Keratinocyte (primary cell): Measurements from ENCODE around the gene MARS1. TPM values are rescaled to one million over a fixed set of nuclear protein-coding genes. Genes with fewer than 3 reads are reported as not detected.

Source experiments
- DNase-seq: peaks from one replicate; pipeline ENCODE4 v3.0.0-alpha.2; 2011; ENCODE audit warnings: low read depth, missing footprints, low spot score
- FAIRE-seq: peaks from 2 replicates; lab custom pipeline; 2011; peaks lifted over from hg19 to GRCh38; lab: Jason Lieb, UNC
- H2AFZ ChIP-seq: 2 replicates; pipeline ENCODE4 v1.6.0; 2012; ENCODE audit warnings: low read length, control low read depth, inconsistent platforms; ENCODE audit not compliant: control insufficient read depth
- H3K27ac ChIP-seq: 2 replicates; pipeline ENCODE4 v1.5.1; 2011; ENCODE audit warnings: low read length; ENCODE audit not compliant: control insufficient read depth, insufficient read depth
- H3K27me3 ChIP-seq: 3 replicates; pipeline ENCODE4 v1.6.0; 2011; ENCODE audit warnings: low read length; ENCODE audit not compliant: control insufficient read depth, insufficient read depth; ENCODE audit errors: extremely low read depth
- H3K36me3 ChIP-seq, 2 experiments: 2 replicates in 1 of 2; 3 replicates in 1 of 2; pipeline ENCODE4 v1.5.1; 2011; ENCODE audit warnings: low read length in 2 of 2, mild to moderate bottlenecking in 1 of 2; ENCODE audit not compliant: control insufficient read depth in 2 of 2, insufficient read depth in 2 of 2; ENCODE audit errors: extremely low read depth in 1 of 2
- H3K4me1 ChIP-seq: 3 replicates; pipeline ENCODE4 v1.5.1; 2011; ENCODE audit warnings: low read length; ENCODE audit not compliant: control insufficient read depth, insufficient read depth; ENCODE audit errors: extremely low read depth
- H3K4me2 ChIP-seq: 3 replicates; pipeline ENCODE4 v1.6.0; 2011; ENCODE audit warnings: low read depth, low read length; ENCODE audit not compliant: control insufficient read depth, insufficient read depth; ENCODE audit errors: extremely low read depth
- H3K4me3 ChIP-seq, 3 experiments: fragments of 200-600 bp in 1 of 3; sonication (generic) in 1 of 3; 2 replicates in 2 of 3; 3 replicates in 1 of 3; pipeline ENCODE4 v1.5.1; 2011 to 2016; ENCODE audit warnings: low read length in 3 of 3, mild to moderate bottlenecking in 3 of 3, control low read depth in 2 of 3, inconsistent platforms in 1 of 3, low read depth in 1 of 3, mixed read lengths in 1 of 3, mixed run types in 1 of 3, moderate library complexity in 1 of 3; ENCODE audit not compliant: control insufficient read depth in 2 of 3, insufficient read depth in 2 of 3; ENCODE audit errors: extremely low read depth in 1 of 3
- H3K79me2 ChIP-seq: 2 replicates; pipeline ENCODE4 v1.6.0; 2012; ENCODE audit warnings: low read length; ENCODE audit not compliant: control insufficient read depth, insufficient read depth
- H3K9ac ChIP-seq: 3 replicates; pipeline ENCODE4 v1.6.0; 2011; ENCODE audit warnings: low read length; ENCODE audit not compliant: control insufficient read depth, insufficient read depth; ENCODE audit errors: extremely low read depth
- H3K9me1 ChIP-seq: 3 replicates; pipeline ENCODE4 v1.6.0; 2011; ENCODE audit warnings: low read length; ENCODE audit not compliant: control insufficient read depth, insufficient read depth; ENCODE audit errors: extremely low read depth
- H3K9me3 ChIP-seq: 2 replicates; pipeline ENCODE4 v1.5.1; 2012; ENCODE audit warnings: low read depth, low read length; ENCODE audit not compliant: control insufficient read depth
- H4K20me1 ChIP-seq: 3 replicates; pipeline ENCODE4 v1.6.0; 2011; ENCODE audit warnings: low read length; ENCODE audit not compliant: control insufficient read depth, insufficient read depth; ENCODE audit errors: extremely low read depth
- CTCF ChIP-seq, 3 experiments: IDR thresholded peaks in 1 of 3; conservative IDR thresholded peaks in 1 of 3; optimal IDR thresholded peaks in 1 of 3; 2 replicates in 2 of 3; 3 replicates in 1 of 3; pipeline versions ENCODE3 to v1.5.1; 2011; ENCODE audit warnings: low read length in 3 of 3, mild to moderate bottlenecking in 3 of 3, moderate library complexity in 2 of 3, control low read depth in 1 of 3, inconsistent platforms in 1 of 3; ENCODE audit not compliant: insufficient read depth in 2 of 3; ENCODE audit errors: extremely low read depth in 1 of 3
- EZH2 ChIP-seq: IDR thresholded peaks from one replicate; pipeline ENCODE4 v1.6.1; 2012; ENCODE audit warnings: inconsistent platforms, mild to moderate bottlenecking, low read length, moderate library complexity
- dilution Hi-C: fragments of 300-500 bp; cut with MboI; formaldehyde crosslinking; loops from one replicate; pipeline ENCODE4 v1.7.0; 2020; ENCODE audit warnings: low sequenced_read_pairs; ENCODE audit not compliant: extremely low pct_ligation_motif_present
- polyA plus RNA-seq, 5 experiments: library from polyadenylated mRNA; depleted of rRNA in 3 of 5; stranded (reverse) in 3 of 5; stranded (forward) in 1 of 5; unstranded in 1 of 5; fragments of >200 nt; gene quantifications; 1 replicate in 1 of 5; 2 replicates in 3 of 5; 3 replicates in 1 of 5; pipeline versions ENCODE4 v1.2.1 to v1.2.3, GENCODE V29; 2011 to 2012; ENCODE audit warnings: missing spikeins in 2 of 5, low read depth in 1 of 5, low replicate concordance in 1 of 5

MARS1 gene
- polyA plus RNA-seq, 1 donor (not counting 4 experiments of a cell fraction or from before 2014, with no cell fraction given) = 125 TPM

GRCh38 chr12:57539134-57539768 lies 51.4 kb downstream of the MARS1 start:
- dilution Hi-C loops = no loop called here
- Histone ChIP-seq H3K36me3 (peaks cover 22 to 38% of the 10 kb centered on the region in 2 experiments), H3K9ac (no peak overlapping the region), H3K9me3 (no peaks in the 10 kb centered on the region), H3K4me2 (no peak overlapping the region), H2AFZ (no peak overlapping the region), H3K4me3 (no peak overlapping the region), H3K27ac (no peak overlapping the region), H3K9me1 (no peaks in the 10 kb centered on the region), H3K27me3 (no peaks in the 10 kb centered on the region), H4K20me1 (peaks cover 4% of the 10 kb centered on the region), H3K4me1 (no peaks in the 10 kb centered on the region), H3K79me2 (peaks cover 10% of the 10 kb centered on the region)
- DNase-seq (no peak), FAIRE-seq (no peak)
- TF ChIP-seq CTCF (optimal IDR thresholded peaks at IDR 0.05 in 1 of 3, IDR thresholded peaks at IDR 0.05 in 1 of 3, conservative IDR thresholded peaks at IDR 0.05 in 1 of 3; ENCODE audit: extremely low read depth in 1 of 3, insufficient read depth in 2 of 3, low read length in 3 of 3) (no peak), EZH2 (no peak)

- TF ChIP-seq CTCF (optimal IDR thresholded peaks at IDR 0.05 in 1 of 3, IDR thresholded peaks at IDR 0.05 in 1 of 3, conservative IDR thresholded peaks at IDR 0.05 in 1 of 3; ENCODE audit: extremely low read depth in 1 of 3, insufficient read depth in 2 of 3, low read length in 3 of 3) (no peak), EZH2 (no peak)
- peaks cover 7% of the 10 kb centered on the region for H4K20me1 ChIP-seq
- DNase-seq (no peak), FAIRE-seq (no peak)
- H3K4me2 ChIP-seq = no peak overlapping the region
- H3K9ac ChIP-seq = no peak overlapping the region
- no peak overlapping the region for H3K27ac ChIP-seq
- H3K4me1 ChIP-seq = peaks cover 12% of the 10 kb centered on the region
- peaks cover 29 to 32% of the 10 kb centered on the region in 2 experiments for H3K36me3 ChIP-seq
- peaks cover 25% of the 10 kb centered on the region for H3K79me2 ChIP-seq
- no peak overlapping the region for H2AFZ ChIP-seq
- no peaks in the 10 kb centered on the region for H3K27me3 ChIP-seq
- no peak overlapping the region for H3K4me3 ChIP-seq
- dilution Hi-C loops = no loop called here
- H3K9me1 ChIP-seq = peaks cover 3% of the 10 kb centered on the region
- H3K9me3 ChIP-seq = no peaks in the 10 kb centered on the region
Measured at GRCh38 chr12:57541001-57541400, 53.1 kb downstream of the MARS1 start.
